Stimulated activated CD4-positive, alpha-beta T cell treated with anti-CD3 and anti-CD28 coated beads, Interleukin-4, amount 100 ng/mL, for 24 hours (primary cell): ENCODE measurements around the gene NDST4.

ENCODE experiments used
- DNase-seq: peaks from one replicate; pipeline ENCODE4 v3.0.0-alpha.2; 2020

Gene NDST4

GRCh38 chr4:115113506-115114106 lies at the start of gene NDST4:
Gene NDST4, minus strand, starts transcription at chr4:115113620. Its CDS starts 36,584 bp downstream, at chr4:115077036.
- DNase-seq, result no peak

GRCh38 chr4:115159141-115159540 lies 45.7 kb upstream of the NDST4 start:
- DNase-seq, result no peak

- no peak for DNase-seq
Observed at GRCh38 chr4:115158296-115158695, 44.9 kb upstream of the NDST4 start.

GRCh38 chr4:115154826-115155225 lies 41.4 kb upstream of the NDST4 start:
- no peak for DNase-seq

GRCh38 chr4:115152965-115153364 lies 39.5 kb upstream of the NDST4 start:
- DNase-seq, result no peak

- no peak for DNase-seq
Observed at GRCh38 chr4:115152081-115152480, 38.7 kb upstream of the NDST4 start.

- no peak for DNase-seq
Observed at GRCh38 chr4:115149106-115149505, 35.7 kb upstream of the NDST4 start.

GRCh38 chr4:115145393-115146160 lies 32.2 kb upstream of the NDST4 start:
- no peak for DNase-seq

GRCh38 chr4:115128037-115128436 lies 14.6 kb upstream of the NDST4 start:
- DNase-seq, result no peak

GRCh38 chr4:115126491-115126890 lies 13.1 kb upstream of the NDST4 start:
- DNase-seq, result no peak

GRCh38 chr4:115121351-115122043 lies 8.1 kb upstream of the NDST4 start:
- no peak for DNase-seq

- no peak for DNase-seq
Observed at GRCh38 chr4:115119804-115120352, 6.5 kb upstream of the NDST4 start.

- DNase-seq, result no peak
Observed at GRCh38 chr4:115117651-115118050, 4.2 kb upstream of the NDST4 start.

- DNase-seq, result no peak
Observed at GRCh38 chr4:115110191-115111181, 2.9 kb downstream of the NDST4 start.

- DNase-seq, result no peak
Observed at GRCh38 chr4:115108850-115109249, 4.6 kb downstream of the NDST4 start.

- no peak for DNase-seq
Observed at GRCh38 chr4:115107411-115107810, 6.0 kb downstream of the NDST4 start.

GRCh38 chr4:115101675-115102074 lies 11.7 kb downstream of the NDST4 start:
- no peak for DNase-seq

GRCh38 chr4:115090483-115091075 lies 22.8 kb downstream of the NDST4 start:
- DNase-seq, result no peak

- DNase-seq, result no peak
Observed at GRCh38 chr4:115082633-115083032, 30.8 kb downstream of the NDST4 start.

- no peak for DNase-seq
Observed at GRCh38 chr4:115076691-115077090, 36.7 kb downstream of the NDST4 start.

GRCh38 chr4:115058533-115058932 lies 54.9 kb downstream of the NDST4 start:
- DNase-seq, result no peak

GRCh38 chr4:115054836-115055235 lies 58.6 kb downstream of the NDST4 start:
- no peak for DNase-seq
